ENCODE data around the gene FADS3. TPM values are rescaled to one million over a fixed set of nuclear protein-coding genes. Genes with fewer than 3 reads are reported as not detected.

Gene FADS3
- total RNA-seq, 2 experiments from 2014 or later = 10.3 to 13.9 TPM

DNA sequence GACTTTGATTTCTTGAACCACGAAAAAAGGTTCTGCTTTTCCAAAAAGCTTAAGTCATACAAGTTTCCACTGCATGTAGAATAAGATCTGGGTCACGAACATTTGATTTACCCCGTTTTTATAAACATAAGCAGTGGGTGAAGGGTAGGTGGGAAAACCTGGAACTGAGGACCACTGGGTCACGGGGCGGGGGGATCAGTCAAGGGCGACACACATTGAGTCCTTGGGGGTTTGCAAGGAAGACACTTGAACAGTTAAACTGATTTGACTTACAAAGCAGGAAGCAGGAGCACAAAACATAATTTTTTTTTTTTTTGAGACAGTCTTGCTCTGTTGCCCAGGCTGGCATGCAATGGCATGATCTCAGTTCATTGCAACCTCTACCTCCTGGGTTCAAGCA, 10.9 kb downstream of the FADS3 start:
- Mint-ChIP-seq H3K9me3 (no peaks in the 10 kb centered on the region), H3K27ac (no peak overlapping the region), H3K4me1 (ENCODE audit: low read depth) (no peaks in the 10 kb centered on the region), H3K27me3 (no peaks in the 10 kb centered on the region), H3K4me3 (no peak overlapping the region), H3K36me3 (ENCODE audit: low read depth) (no peaks in the 10 kb centered on the region)
- DNase-seq = no peak
- intact Hi-C loops (cut with micrococcal nuclease) = no loop called here
- POLR2A ChIA-PET = no interaction called here
- CTCF ChIA-PET = interaction anchor here (1.1 to 5.8 kb wide), 7 partner anchors 10 to 228 kb away, joined by 4 to 50 read pairs (median 7); no protein-coding TSS in a partner anchor
- no peak for ATAC-seq
- TF ChIP-seq, protein P1, sequence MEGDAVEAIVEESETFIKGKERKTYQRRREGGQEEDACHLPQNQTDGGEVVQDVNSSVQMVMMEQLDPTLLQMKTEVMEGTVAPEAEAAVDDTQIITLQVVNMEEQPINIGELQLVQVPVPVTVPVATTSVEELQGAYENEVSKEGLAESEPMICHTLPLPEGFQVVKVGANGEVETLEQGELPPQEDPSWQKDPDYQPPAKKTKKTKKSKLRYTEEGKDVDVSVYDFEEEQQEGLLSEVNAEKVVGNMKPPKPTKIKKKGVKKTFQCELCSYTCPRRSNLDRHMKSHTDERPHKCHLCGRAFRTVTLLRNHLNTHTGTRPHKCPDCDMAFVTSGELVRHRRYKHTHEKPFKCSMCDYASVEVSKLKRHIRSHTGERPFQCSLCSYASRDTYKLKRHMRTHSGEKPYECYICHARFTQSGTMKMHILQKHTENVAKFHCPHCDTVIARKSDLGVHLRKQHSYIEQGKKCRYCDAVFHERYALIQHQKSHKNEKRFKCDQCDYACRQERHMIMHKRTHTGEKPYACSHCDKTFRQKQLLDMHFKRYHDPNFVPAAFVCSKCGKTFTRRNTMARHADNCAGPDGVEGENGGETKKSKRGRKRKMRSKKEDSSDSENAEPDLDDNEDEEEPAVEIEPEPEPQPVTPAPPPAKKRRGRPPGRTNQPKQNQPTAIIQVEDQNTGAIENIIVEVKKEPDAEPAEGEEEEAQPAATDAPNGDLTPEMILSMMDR (IDR thresholded peaks at IDR 0.05) = no peak

DNA sequence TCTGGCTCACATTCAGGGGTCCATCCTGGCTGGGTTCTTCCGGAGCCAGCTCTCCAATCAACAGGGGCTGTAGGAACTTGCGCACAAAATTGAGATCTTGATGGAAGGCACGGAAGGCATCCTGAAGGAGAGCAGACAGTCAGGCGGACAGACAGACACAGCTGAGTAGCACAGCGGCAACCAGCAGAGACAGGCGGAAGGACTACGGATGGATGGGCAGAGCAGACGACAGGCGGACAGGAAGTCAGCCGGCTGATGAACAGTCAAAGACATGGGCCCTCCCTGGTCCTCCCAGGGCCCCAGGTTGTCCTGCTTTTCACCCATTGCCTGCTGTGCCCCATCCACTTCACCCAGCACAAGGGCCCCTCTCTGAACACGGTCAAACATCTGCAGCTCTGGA, 11.3 kb downstream of the FADS3 start:
- no peak overlapping the region for H3K27ac Mint-ChIP-seq
- intact Hi-C loops (cut with micrococcal nuclease) = no loop called here
- H3K4me1 Mint-ChIP-seq (ENCODE audit: low read depth) = no peaks in the 10 kb centered on the region
- TF ChIP-seq, protein P1 (IDR thresholded peaks at IDR 0.05) = no peak
- no peaks in the 10 kb centered on the region for H3K36me3 Mint-ChIP-seq (ENCODE audit: low read depth)
- H3K4me3 Mint-ChIP-seq = no peak overlapping the region
- ATAC-seq (no peak), DNase-seq (no peak)
- no peaks in the 10 kb centered on the region for H3K9me3 Mint-ChIP-seq
- H3K27me3 Mint-ChIP-seq = no peaks in the 10 kb centered on the region
- ChIA-PET POLR2A (no interaction called here), CTCF (interaction anchor here (1.7 to 5.8 kb wide), 5 partner anchors 10 to 227 kb away, joined by 4 to 50 read pairs (median 10); no protein-coding TSS in a partner anchor)

DNA sequence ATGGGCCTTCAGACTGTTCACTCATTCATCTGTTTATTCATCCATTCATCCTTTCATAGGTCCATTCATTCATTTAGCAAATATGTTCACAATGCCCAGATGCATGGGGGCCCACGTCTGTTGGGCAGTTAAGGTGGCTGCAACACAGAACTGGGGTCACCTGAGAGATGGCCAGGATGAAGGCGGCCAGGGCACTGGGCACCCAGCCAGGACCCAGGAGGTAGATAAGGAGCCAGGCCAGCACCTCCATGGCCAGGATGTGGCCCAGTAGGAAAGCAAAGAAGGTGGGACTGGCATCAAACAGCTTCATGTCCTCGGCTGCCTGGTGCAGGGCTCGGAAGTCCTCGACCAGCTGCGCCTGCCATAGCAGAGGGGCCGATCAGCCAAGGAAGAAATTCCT, 12.2 kb downstream of the FADS3 start:
- no peak overlapping the region for H3K4me3 Mint-ChIP-seq
- intact Hi-C loops (cut with micrococcal nuclease) = no loop called here
- no peak for DNase-seq
- POLR2A ChIA-PET = no interaction called here
- TF ChIP-seq, protein P1 (IDR thresholded peaks at IDR 0.05) = no peak
- H3K27ac Mint-ChIP-seq = no peak overlapping the region
- no peaks in the 10 kb centered on the region for H3K4me1 Mint-ChIP-seq (ENCODE audit: low read depth)
- no peaks in the 10 kb centered on the region for H3K36me3 Mint-ChIP-seq (ENCODE audit: low read depth)
- H3K27me3 Mint-ChIP-seq = no peaks in the 10 kb centered on the region
- no peak for ATAC-seq
- CTCF ChIA-PET = interaction anchor here (2.2 to 5.8 kb wide), 4 partner anchors 9 to 228 kb away, joined by 7 to 50 read pairs (median 16); no protein-coding TSS in a partner anchor
- H3K9me3 Mint-ChIP-seq = no peaks in the 10 kb centered on the region

DNA sequence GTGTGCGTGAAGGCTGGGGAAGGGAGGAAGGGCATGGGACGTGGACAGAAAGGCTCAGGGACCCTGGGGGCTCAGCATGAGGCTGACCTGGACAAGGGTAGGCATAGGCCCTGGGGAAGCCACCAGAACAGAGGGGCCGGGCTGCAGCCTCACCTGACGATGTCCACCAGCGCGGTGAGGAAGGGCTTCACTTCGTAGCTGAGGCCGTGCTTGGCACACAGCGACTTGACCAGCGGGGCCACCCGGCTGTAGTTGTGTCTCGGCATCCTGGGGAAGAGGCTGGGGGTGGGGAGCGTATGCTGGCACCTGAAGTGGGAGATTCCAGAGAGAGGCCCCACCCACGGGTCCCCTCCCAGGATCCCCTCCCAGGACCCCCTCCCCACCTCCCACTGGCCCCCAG, 15.6 kb downstream of the FADS3 start:
- Mint-ChIP-seq H3K36me3 (ENCODE audit: low read depth) (no peaks in the 10 kb centered on the region), H3K27ac (no peak overlapping the region), H3K4me3 (no peak overlapping the region), H3K27me3 (no peaks in the 10 kb centered on the region), H3K9me3 (no peaks in the 10 kb centered on the region), H3K4me1 (ENCODE audit: low read depth) (peaks cover 2% of the 10 kb centered on the region)
- TF ChIP-seq, protein P1 (IDR thresholded peaks at IDR 0.05) = no peak
- ChIA-PET POLR2A (no interaction called here), CTCF (interaction anchor here (1.9 to 3.2 kb wide), 2 partner anchors 23 to 72 kb away, joined by 9 to 11 read pairs; no protein-coding TSS in a partner anchor)
- intact Hi-C loops (cut with micrococcal nuclease) = no loop called here
- DNase-seq (no peak), ATAC-seq (no peak)

- Mint-ChIP-seq H3K27me3 (no peaks in the 10 kb centered on the region), H3K4me1 (ENCODE audit: low read depth) (peaks cover 2% of the 10 kb centered on the region), H3K9me3 (no peaks in the 10 kb centered on the region), H3K4me3 (no peak overlapping the region), H3K36me3 (ENCODE audit: low read depth) (no peaks in the 10 kb centered on the region), H3K27ac (no peak overlapping the region)
- ATAC-seq = no peak
- DNase-seq = no peak
- ChIA-PET POLR2A (no interaction called here), CTCF (interaction anchor here (1.0 to 3.2 kb wide), 4 partner anchors 14 to 207 kb away, joined by 3 to 11 read pairs (median 6); no protein-coding TSS in a partner anchor)
- intact Hi-C loops (cut with micrococcal nuclease) = no loop called here
- TF ChIP-seq, protein P1 (IDR thresholded peaks at IDR 0.05) = no peak
Observed at GRCh38 chr11:61874853-61875252, 16.5 kb downstream of the FADS3 start.

Data from activated CD8-positive, alpha-beta T cell treated with anti-CD3 and anti-CD28 coated beads for 36 hours (primary cell).